HG03558 (cell line): ENCODE measurements around the gene CDH10.

Experiments
- ATAC-seq: cut with Tn5 transposase; IDR thresholded peaks from one replicate; pipeline ENCODE4 v1.9.1; 2021; ENCODE audit warnings: moderate number of reproducible peaks; ENCODE audit not compliant: unreplicated experiment; ENCODE audit errors: extremely low read depth

The CDH10 gene

GRCh38 chr5:24644761-24645160, at the start of gene CDH10:
CDH10 (minus strand) TSS chr5:24644978; CDS start chr5:24593490, 51,488 bp downstream.
- no peak for ATAC-seq

- ATAC-seq = no peak
These were observed 48.8 kb upstream of the CDH10 start for GRCh38 chr5:24693609-24694008.

- no peak for ATAC-seq
These were observed 46.3 kb upstream of the CDH10 start for GRCh38 chr5:24691074-24691473.

- ATAC-seq = no peak
These were observed 36.3 kb upstream of the CDH10 start for GRCh38 chr5:24681106-24681505.

GRCh38 chr5:24668050-24668449, 23.3 kb upstream of the CDH10 start:
- no peak for ATAC-seq

- ATAC-seq = no peak
These were observed 4.8 kb upstream of the CDH10 start for GRCh38 chr5:24649531-24649930.

- no peak for ATAC-seq
These were observed 2.1 kb upstream of the CDH10 start for GRCh38 chr5:24646915-24647314.

- ATAC-seq = no peak
These were observed 705 bp upstream of the CDH10 start for GRCh38 chr5:24645483-24645882.

- ATAC-seq = no peak
These were observed 898 bp downstream of the CDH10 start for GRCh38 chr5:24643880-24644279.

GRCh38 chr5:24643156-24643555, 1.6 kb downstream of the CDH10 start:
- ATAC-seq = no peak

GRCh38 chr5:24642022-24642421, 2.8 kb downstream of the CDH10 start:
- ATAC-seq = no peak

- ATAC-seq = no peak
These were observed 9.6 kb downstream of the CDH10 start for GRCh38 chr5:24635209-24635608.

- no peak for ATAC-seq
These were observed 11.0 kb downstream of the CDH10 start for GRCh38 chr5:24633715-24634325.

GRCh38 chr5:24632353-24632752, 12.4 kb downstream of the CDH10 start:
- no peak for ATAC-seq

- no peak for ATAC-seq
These were observed 13.9 kb downstream of the CDH10 start for GRCh38 chr5:24630918-24631317.

- ATAC-seq = no peak
These were observed 15.0 kb downstream of the CDH10 start for GRCh38 chr5:24629798-24630197.

- no peak for ATAC-seq
These were observed 19.9 kb downstream of the CDH10 start for GRCh38 chr5:24624872-24625271.

GRCh38 chr5:24623624-24624023, 21.2 kb downstream of the CDH10 start:
- ATAC-seq = no peak

GRCh38 chr5:24623031-24623430, 21.7 kb downstream of the CDH10 start:
- no peak for ATAC-seq

- ATAC-seq = no peak
These were observed 23.0 kb downstream of the CDH10 start for GRCh38 chr5:24621792-24622191.

- no peak for ATAC-seq
These were observed 28.2 kb downstream of the CDH10 start for GRCh38 chr5:24616566-24616965.

- ATAC-seq = no peak
These were observed 29.6 kb downstream of the CDH10 start for GRCh38 chr5:24615159-24615558.

- ATAC-seq = no peak
These were observed 35.1 kb downstream of the CDH10 start for GRCh38 chr5:24609706-24610105.
